WTC11 (cell line): ENCODE data around the gene ERC1. TPM values are rescaled to one million over a fixed set of nuclear protein-coding genes. Genes with fewer than 3 reads are reported as not detected.

Experiments
- ATAC-seq: fragments of 200-7000 bp; cut with Tn5 transposase; 2 replicates; pipeline ENCODE4 v1.10.0; 2021; ENCODE audit warnings: mild to moderate bottlenecking, moderate library complexity
- CTCF ChIA-PET: fragments of 300-600 bp; sonication (Branson Sonifier 250); formaldehyde crosslinking; loops from one replicate; lab custom pipeline; 2021; ENCODE audit warnings: antibody characterized with exemption; lab: Charles Lee
- POLR2A ChIA-PET: fragments of 350-600 bp; sonication (Branson Sonifier 250); formaldehyde crosslinking; loops from one replicate; lab custom pipeline; 2021; ENCODE audit warnings: antibody characterized with exemption; lab: Charles Lee
- DNase-seq: peaks from one replicate; pipeline ENCODE4 v3.0.0; 2021; ENCODE audit warnings: low spot score
- H3K27ac Mint-ChIP-seq: 2 replicates; pipeline ENCODE4 v1.8.0; 2021; ENCODE audit warnings: mixed read lengths
- H3K27me3 Mint-ChIP-seq: 2 replicates; pipeline ENCODE4 v1.8.0; 2021; ENCODE audit warnings: low read depth, mild to moderate bottlenecking, moderate library complexity, mixed read lengths
- H3K36me3 Mint-ChIP-seq: 2 replicates; pipeline ENCODE4 v1.8.0; 2021; ENCODE audit warnings: mixed read lengths
- H3K4me1 Mint-ChIP-seq: 2 replicates; pipeline ENCODE4 v1.8.0; 2022; ENCODE audit warnings: mixed read lengths
- H3K4me3 Mint-ChIP-seq: 2 replicates; pipeline ENCODE4 v1.8.0; 2021; ENCODE audit warnings: mild to moderate bottlenecking, moderate library complexity, mixed read lengths
- H3K9me3 Mint-ChIP-seq: 2 replicates; pipeline ENCODE4 v1.8.0; 2021; ENCODE audit warnings: mixed read lengths
- CREM ChIP-seq: sonication (generic); formaldehyde crosslinking; IDR thresholded peaks from 2 replicates; pipeline ENCODE4 v1.8.1; 2022; ENCODE audit warnings: mild to moderate bottlenecking, missing genetic modification reagents, moderate library complexity
- EMX1 ChIP-seq: fragments of 250-450 bp; sonication (Bioruptor Pico); IDR thresholded peaks from 2 replicates; pipeline ENCODE4 v1.8.0; 2021; ENCODE audit warnings: mild to moderate bottlenecking
- GABPB1 ChIP-seq: sonication (generic); formaldehyde crosslinking; IDR thresholded peaks from 2 replicates; pipeline ENCODE4 v1.8.1; 2023; ENCODE audit warnings: mild to moderate bottlenecking, missing genetic modification reagents
- GTF2I ChIP-seq: fragments of 250-450 bp; sonication (Bioruptor Pico); conservative IDR thresholded peaks from 2 replicates; pipeline ENCODE4 v1.4.0; 2021; ENCODE audit warnings: mild to moderate bottlenecking
- HMGA2 ChIP-seq: fragments of 250-450 bp; sonication (Bioruptor Pico); IDR thresholded peaks from 2 replicates; pipeline ENCODE4 v1.4.0; 2021; ENCODE audit warnings: mild to moderate bottlenecking, moderate library complexity
- SP1 ChIP-seq: sonication (generic); formaldehyde crosslinking; conservative IDR thresholded peaks from 2 replicates; pipeline ENCODE4 v1.8.1; 2022; ENCODE audit warnings: missing genetic modification reagents
- TP53 ChIP-seq: sonication (generic); formaldehyde crosslinking; IDR thresholded peaks from 2 replicates; pipeline ENCODE4 v1.8.1; 2023; ENCODE audit warnings: mild to moderate bottlenecking, missing genetic modification reagents
- total RNA-seq: library from RNA; stranded (reverse); gene quantifications from 3 replicates; pipeline ENCODE4 v1.2.3, GENCODE V29; 2021
- TF ChIP-seq, protein P1 (sequence below): sonication (generic); formaldehyde crosslinking; IDR thresholded peaks from 2 replicates; pipeline ENCODE4 v1.8.1; 2022; ENCODE audit warnings: low read depth, missing genetic modification reagents, borderline replicate concordance
- TF ChIP-seq, protein P2 (sequence below): sonication (generic); formaldehyde crosslinking; IDR thresholded peaks from 2 replicates; pipeline ENCODE4 v1.8.0; 2022; ENCODE audit warnings: mild to moderate bottlenecking, missing genetic modification reagents
- TF ChIP-seq, protein P3 (sequence below): sonication (generic); formaldehyde crosslinking; IDR thresholded peaks from 2 replicates; pipeline ENCODE4 v1.8.0; 2023; ENCODE audit warnings: mild to moderate bottlenecking, missing genetic modification reagents
- TF ChIP-seq, protein P4 (sequence below): sonication (generic); formaldehyde crosslinking; IDR thresholded peaks from 2 replicates; pipeline ENCODE4 v1.8.1; 2023; ENCODE audit warnings: mild to moderate bottlenecking, missing genetic modification reagents, moderate library complexity
- TF ChIP-seq, protein P5 (sequence below): sonication (generic); formaldehyde crosslinking; IDR thresholded peaks from 2 replicates; pipeline ENCODE4 v1.8.0; 2023; ENCODE audit warnings: missing genetic modification reagents, mild to moderate bottlenecking, borderline replicate concordance

Gene ERC1
- total RNA-seq, 1 experiment from 2014 or later, result 47.5 TPM

DNA sequence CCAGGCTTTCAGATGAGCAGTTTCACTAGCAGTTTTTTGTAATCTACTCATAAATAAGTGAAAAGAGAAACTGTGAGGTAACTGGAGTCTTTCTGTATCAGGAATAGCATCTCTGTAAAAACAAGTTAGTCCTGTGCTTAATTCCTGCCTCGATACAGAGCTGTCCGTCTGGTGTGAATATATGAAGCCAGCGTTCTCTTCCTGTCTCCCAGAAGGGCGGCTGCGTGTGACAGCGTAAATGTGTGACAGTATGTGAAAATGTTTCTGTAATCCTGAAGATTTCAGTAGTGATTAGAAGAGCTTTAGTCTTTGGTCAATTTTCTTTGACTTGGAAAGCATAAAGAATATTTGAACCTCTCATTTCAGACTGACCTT is 453.1 kb downstream of the ERC1 start (continued):
- TF ChIP-seq, protein P1, sequence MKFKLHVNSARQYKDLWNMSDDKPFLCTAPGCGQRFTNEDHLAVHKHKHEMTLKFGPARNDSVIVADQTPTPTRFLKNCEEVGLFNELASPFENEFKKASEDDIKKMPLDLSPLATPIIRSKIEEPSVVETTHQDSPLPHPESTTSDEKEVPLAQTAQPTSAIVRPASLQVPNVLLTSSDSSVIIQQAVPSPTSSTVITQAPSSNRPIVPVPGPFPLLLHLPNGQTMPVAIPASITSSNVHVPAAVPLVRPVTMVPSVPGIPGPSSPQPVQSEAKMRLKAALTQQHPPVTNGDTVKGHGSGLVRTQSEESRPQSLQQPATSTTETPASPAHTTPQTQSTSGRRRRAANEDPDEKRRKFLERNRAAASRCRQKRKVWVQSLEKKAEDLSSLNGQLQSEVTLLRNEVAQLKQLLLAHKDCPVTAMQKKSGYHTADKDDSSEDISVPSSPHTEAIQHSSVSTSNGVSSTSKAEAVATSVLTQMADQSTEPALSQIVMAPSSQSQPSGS (CRISPR knock-in tag), result no peak
- TF ChIP-seq TP53 (CRISPR knock-in tag) (no peak), GABPB1 (CRISPR knock-in tag) (no peak)
- TF ChIP-seq, all 79 proteins: peak for 0

DNA sequence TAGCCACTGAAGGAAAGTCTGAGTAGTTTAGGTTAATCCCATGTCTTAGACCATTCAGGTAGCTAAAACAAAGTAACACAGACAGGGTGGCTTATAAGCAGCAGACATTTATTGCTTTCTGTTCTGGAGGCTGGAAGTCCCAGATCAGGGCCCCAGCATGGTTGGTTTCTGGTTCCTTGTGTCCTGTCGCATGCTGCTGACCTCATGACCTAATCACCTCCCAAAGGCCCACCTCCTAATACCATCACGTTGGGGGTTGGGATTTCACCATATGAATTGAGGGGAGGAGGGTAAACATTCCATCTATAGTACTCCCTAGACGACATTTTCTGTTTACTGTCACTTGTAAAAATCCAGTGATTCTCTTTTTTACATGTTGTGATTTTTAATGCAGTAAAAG is 454.8 kb downstream of the ERC1 start:
- 0 out of 2 replicates have a peak, but pooled peaks cover 3% of the 10 kb centered on the region for H3K9me3 Mint-ChIP-seq
- H3K27me3 Mint-ChIP-seq, result no peaks in the 10 kb centered on the region
- ChIA-PET CTCF (interaction anchor here (1.2 kb wide), 1 partner anchor 8 kb away, joined by 5 read pairs; no protein-coding TSS in a partner anchor), POLR2A (no interaction called here)
- peak overlapping the region; percentile 59 for H3K27ac Mint-ChIP-seq
- peaks cover 15% of the 10 kb centered on the region for H3K4me1 Mint-ChIP-seq
- TF ChIP-seq, protein P2, sequence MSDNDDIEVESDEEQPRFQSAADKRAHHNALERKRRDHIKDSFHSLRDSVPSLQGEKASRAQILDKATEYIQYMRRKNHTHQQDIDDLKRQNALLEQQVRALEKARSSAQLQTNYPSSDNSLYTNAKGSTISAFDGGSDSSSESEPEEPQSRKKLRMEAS (CRISPR knock-in tag), result 0 out of 2 replicates have a peak, but pooled peaks have one; percentile 26
- TF ChIP-seq, protein P3, sequence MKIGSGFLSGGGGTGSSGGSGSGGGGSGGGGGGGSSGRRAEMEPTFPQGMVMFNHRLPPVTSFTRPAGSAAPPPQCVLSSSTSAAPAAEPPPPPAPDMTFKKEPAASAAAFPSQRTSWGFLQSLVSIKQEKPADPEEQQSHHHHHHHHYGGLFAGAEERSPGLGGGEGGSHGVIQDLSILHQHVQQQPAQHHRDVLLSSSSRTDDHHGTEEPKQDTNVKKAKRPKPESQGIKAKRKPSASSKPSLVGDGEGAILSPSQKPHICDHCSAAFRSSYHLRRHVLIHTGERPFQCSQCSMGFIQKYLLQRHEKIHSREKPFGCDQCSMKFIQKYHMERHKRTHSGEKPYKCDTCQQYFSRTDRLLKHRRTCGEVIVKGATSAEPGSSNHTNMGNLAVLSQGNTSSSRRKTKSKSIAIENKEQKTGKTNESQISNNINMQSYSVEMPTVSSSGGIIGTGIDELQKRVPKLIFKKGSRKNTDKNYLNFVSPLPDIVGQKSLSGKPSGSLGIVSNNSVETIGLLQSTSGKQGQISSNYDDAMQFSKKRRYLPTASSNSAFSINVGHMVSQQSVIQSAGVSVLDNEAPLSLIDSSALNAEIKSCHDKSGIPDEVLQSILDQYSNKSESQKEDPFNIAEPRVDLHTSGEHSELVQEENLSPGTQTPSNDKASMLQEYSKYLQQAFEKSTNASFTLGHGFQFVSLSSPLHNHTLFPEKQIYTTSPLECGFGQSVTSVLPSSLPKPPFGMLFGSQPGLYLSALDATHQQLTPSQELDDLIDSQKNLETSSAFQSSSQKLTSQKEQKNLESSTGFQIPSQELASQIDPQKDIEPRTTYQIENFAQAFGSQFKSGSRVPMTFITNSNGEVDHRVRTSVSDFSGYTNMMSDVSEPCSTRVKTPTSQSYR (CRISPR knock-in tag), result peak; percentile 78; the same call in 1 of the 2 replicates
- TF ChIP-seq HMGA2 (CRISPR knock-in tag), result no peak
- TF ChIP-seq, protein P4, sequence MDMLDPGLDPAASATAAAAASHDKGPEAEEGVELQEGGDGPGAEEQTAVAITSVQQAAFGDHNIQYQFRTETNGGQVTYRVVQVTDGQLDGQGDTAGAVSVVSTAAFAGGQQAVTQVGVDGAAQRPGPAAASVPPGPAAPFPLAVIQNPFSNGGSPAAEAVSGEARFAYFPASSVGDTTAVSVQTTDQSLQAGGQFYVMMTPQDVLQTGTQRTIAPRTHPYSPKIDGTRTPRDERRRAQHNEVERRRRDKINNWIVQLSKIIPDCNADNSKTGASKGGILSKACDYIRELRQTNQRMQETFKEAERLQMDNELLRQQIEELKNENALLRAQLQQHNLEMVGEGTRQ (CRISPR knock-in tag), result peak; percentile 29; the same call in 1 of the 2 replicates
- TF ChIP-seq CREM, result peak; percentile 61; the same call in 1 of the 2 replicates
- TF ChIP-seq EMX1 (CRISPR knock-in tag), result no peak
- TF ChIP-seq SP1 (CRISPR knock-in tag), result 0 out of 2 replicates have a peak, but pooled peaks have one; percentile 14
- peaks cover 10% of the 10 kb centered on the region for H3K36me3 Mint-ChIP-seq
- ATAC-seq (peak; percentile 96), DNase-seq (no peak)
- no peak overlapping the region for H3K4me3 Mint-ChIP-seq

DNA sequence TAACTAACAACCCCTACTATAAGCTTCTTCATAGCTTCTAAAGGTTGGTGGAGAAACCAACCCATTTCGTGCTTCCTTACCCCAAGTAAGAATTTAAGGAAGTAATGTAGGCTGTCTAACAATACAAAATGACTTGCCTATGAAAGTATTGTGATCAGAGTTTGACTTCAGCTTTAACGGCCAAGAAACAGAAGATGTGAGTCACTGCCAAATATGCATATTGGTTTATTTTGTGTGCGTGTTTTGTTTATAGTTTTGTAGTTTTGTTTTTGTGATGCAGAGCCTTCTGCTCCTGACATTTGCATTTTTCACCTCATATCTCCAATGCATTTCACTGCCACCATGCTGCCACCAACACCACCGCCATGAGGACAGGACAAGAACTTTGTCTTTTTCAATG is 457.3 kb downstream of the ERC1 start:
- no peak for DNase-seq
- H3K9me3 Mint-ChIP-seq, result 0 out of 2 replicates have a peak, but pooled peaks cover 3% of the 10 kb centered on the region
- ChIA-PET POLR2A (no interaction called here), CTCF (interaction anchor here (1.3 kb wide), 1 partner anchor 69 kb away, joined by 4 read pairs; no protein-coding TSS in a partner anchor)
- no peak for TF ChIP-seq GTF2I (CRISPR knock-in tag)
- TF ChIP-seq, protein P5, sequence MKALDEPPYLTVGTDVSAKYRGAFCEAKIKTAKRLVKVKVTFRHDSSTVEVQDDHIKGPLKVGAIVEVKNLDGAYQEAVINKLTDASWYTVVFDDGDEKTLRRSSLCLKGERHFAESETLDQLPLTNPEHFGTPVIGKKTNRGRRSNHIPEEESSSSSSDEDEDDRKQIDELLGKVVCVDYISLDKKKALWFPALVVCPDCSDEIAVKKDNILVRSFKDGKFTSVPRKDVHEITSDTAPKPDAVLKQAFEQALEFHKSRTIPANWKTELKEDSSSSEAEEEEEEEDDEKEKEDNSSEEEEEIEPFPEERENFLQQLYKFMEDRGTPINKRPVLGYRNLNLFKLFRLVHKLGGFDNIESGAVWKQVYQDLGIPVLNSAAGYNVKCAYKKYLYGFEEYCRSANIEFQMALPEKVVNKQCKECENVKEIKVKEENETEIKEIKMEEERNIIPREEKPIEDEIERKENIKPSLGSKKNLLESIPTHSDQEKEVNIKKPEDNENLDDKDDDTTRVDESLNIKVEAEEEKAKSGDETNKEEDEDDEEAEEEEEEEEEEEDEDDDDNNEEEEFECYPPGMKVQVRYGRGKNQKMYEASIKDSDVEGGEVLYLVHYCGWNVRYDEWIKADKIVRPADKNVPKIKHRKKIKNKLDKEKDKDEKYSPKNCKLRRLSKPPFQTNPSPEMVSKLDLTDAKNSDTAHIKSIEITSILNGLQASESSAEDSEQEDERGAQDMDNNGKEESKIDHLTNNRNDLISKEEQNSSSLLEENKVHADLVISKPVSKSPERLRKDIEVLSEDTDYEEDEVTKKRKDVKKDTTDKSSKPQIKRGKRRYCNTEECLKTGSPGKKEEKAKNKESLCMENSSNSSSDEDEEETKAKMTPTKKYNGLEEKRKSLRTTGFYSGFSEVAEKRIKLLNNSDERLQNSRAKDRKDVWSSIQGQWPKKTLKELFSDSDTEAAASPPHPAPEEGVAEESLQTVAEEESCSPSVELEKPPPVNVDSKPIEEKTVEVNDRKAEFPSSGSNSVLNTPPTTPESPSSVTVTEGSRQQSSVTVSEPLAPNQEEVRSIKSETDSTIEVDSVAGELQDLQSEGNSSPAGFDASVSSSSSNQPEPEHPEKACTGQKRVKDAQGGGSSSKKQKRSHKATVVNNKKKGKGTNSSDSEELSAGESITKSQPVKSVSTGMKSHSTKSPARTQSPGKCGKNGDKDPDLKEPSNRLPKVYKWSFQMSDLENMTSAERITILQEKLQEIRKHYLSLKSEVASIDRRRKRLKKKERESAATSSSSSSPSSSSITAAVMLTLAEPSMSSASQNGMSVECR (CRISPR knock-in tag), result no peak
- no peak for ATAC-seq
- peaks cover 10% of the 10 kb centered on the region for H3K36me3 Mint-ChIP-seq
- no peak overlapping the region for H3K4me3 Mint-ChIP-seq
- H3K27me3 Mint-ChIP-seq, result no peaks in the 10 kb centered on the region
- H3K27ac Mint-ChIP-seq, result no peak overlapping the region
- H3K4me1 Mint-ChIP-seq, result peaks cover 15% of the 10 kb centered on the region
